ENCODE data around the gene PPIAL4G. TPM values are rescaled to one million over a fixed set of nuclear protein-coding genes. Genes with fewer than 3 reads are reported as not detected.
"Not testable (repeated sequence)": the region's sequence is repeated elsewhere in the genome, so short reads cannot be mapped to it uniquely, and the experiment has no call there.

Gene PPIAL4G
- total RNA-seq, 1 donor from 2014 or later, result not detected

- H3K27ac ChIP-seq, result peak overlapping the region in 1 of 2 donors; percentile 85
- intact Hi-C loops (cut with DNase I); DNase-seq (ENCODE audit: low spot score in 2 of 2); H3K27me3 ChIP-seq; H3K4me1 ChIP-seq; H3K9me3 ChIP-seq; H3K36me3 ChIP-seq: not testable (repeated sequence)
- peak overlapping the region; percentile 80 to 90 for H3K4me3 ChIP-seq
Measured at GRCh38 chr1:148459694-148460093, 23.4 kb downstream of the PPIAL4G start.

- H3K9me3 ChIP-seq; H3K4me1 ChIP-seq; intact Hi-C loops (cut with DNase I); H3K27me3 ChIP-seq; H3K36me3 ChIP-seq: not testable (repeated sequence)
- H3K27ac ChIP-seq, result peak overlapping the region; percentile 85 to 86
- DNase-seq (ENCODE audit: low spot score in 2 of 2), result peak in 1 of 2 donors; percentile 67
- peak overlapping the region; percentile 80 to 90 for H3K4me3 ChIP-seq
Measured at GRCh38 chr1:148458901-148459581, 24.1 kb downstream of the PPIAL4G start.

- intact Hi-C loops (cut with DNase I); H3K9me3 ChIP-seq; H3K27me3 ChIP-seq; H3K36me3 ChIP-seq; DNase-seq (ENCODE audit: low spot score in 2 of 2); H3K4me1 ChIP-seq: not testable (repeated sequence)
- Histone ChIP-seq H3K4me3 (peak overlapping the region; percentile 39 to 90), H3K27ac (peak overlapping the region; percentile 85 to 86)
Measured at GRCh38 chr1:148458398-148458797, 24.7 kb downstream of the PPIAL4G start.

GRCh38 chr1:148452845-148453244, 30.3 kb downstream of the PPIAL4G start:
- DNase-seq (ENCODE audit: low spot score in 2 of 2); H3K4me3 ChIP-seq; H3K27me3 ChIP-seq; H3K27ac ChIP-seq; intact Hi-C loops (cut with DNase I); H3K9me3 ChIP-seq; H3K4me1 ChIP-seq; H3K36me3 ChIP-seq: not testable (repeated sequence)

- intact Hi-C loops (cut with DNase I); DNase-seq (ENCODE audit: low spot score in 2 of 2); H3K27me3 ChIP-seq: not testable (repeated sequence)
Measured at GRCh38 chr1:148439654-148440325, 43.3 kb downstream of the PPIAL4G start.

GRCh38 chr1:148435406-148435805, 47.7 kb downstream of the PPIAL4G start:
- H3K36me3 ChIP-seq, result peaks cover 0 to 5% of the 10 kb centered on the region in 2 donors
- no peak for DNase-seq (ENCODE audit: low spot score in 2 of 2)
- H3K27me3 ChIP-seq, result no peaks in the 10 kb centered on the region
- no peak for TF ChIP-seq CTCF (IDR thresholded peaks at IDR 0.05)
- H3K27ac ChIP-seq, result no peak overlapping the region
- intact Hi-C loops (cut with DNase I), result no loop called here
- no peaks in the 10 kb centered on the region for H3K9me3 ChIP-seq
- H3K4me3 ChIP-seq, result no peak overlapping the region
- no peaks in the 10 kb centered on the region for H3K4me1 ChIP-seq

More at GRCh38 chr1:148439654-148440325, 43.3 kb downstream of the PPIAL4G start:
- H3K9me3 ChIP-seq, H3K4me1 ChIP-seq, H3K36me3 ChIP-seq, H3K27ac ChIP-seq, H3K4me3 ChIP-seq: not testable (repeated sequence)

- Histone ChIP-seq H3K4me1 (no peaks in the 10 kb centered on the region), H3K27me3 (no peaks in the 10 kb centered on the region), H3K9me3 (no peaks in the 10 kb centered on the region), H3K27ac (no peak overlapping the region), H3K36me3 (peaks cover 0 to 5% of the 10 kb centered on the region in 2 donors), H3K4me3 (no peak overlapping the region)
- intact Hi-C loops (cut with DNase I), result no loop called here
- no peak for TF ChIP-seq CTCF (IDR thresholded peaks at IDR 0.05)
- no peak for DNase-seq (ENCODE audit: low spot score in 2 of 2)
Measured at GRCh38 chr1:148434832-148435231, 48.3 kb downstream of the PPIAL4G start.

GRCh38 chr1:148432916-148433317, 50.2 kb downstream of the PPIAL4G start:
- H3K27ac ChIP-seq; H3K4me3 ChIP-seq; H3K4me1 ChIP-seq; intact Hi-C loops (cut with DNase I); DNase-seq (ENCODE audit: low spot score in 2 of 2); H3K27me3 ChIP-seq; H3K9me3 ChIP-seq: not testable (repeated sequence)
- H3K36me3 ChIP-seq, result peaks cover 5 to 11% of the 10 kb centered on the region in 2 donors

Other genes starting within 250 kb of the PPIAL4G start
- gene NBPF14, start 112.7 kb upstream of the PPIAL4G start, total RNA-seq, result 23.8 TPM